Activated CD4-positive, alpha-beta T cell treated with anti-CD3 and anti-CD28 coated beads, Interleukin-2, Interleukin-6, amounts not matched to agents 100 ng/mL and 50 ng/mL, durations not matched to agents 16 hours and 8 hours (primary cell): ENCODE data around the gene IVD.

Experiments used
- DNase-seq: peaks from one replicate; pipeline ENCODE4 v3.0.0-alpha.2; 2020

IVD gene

GRCh38 chr15:40379374-40379773, 26.2 kb upstream of the IVD start:
- no peak for DNase-seq

DNA sequence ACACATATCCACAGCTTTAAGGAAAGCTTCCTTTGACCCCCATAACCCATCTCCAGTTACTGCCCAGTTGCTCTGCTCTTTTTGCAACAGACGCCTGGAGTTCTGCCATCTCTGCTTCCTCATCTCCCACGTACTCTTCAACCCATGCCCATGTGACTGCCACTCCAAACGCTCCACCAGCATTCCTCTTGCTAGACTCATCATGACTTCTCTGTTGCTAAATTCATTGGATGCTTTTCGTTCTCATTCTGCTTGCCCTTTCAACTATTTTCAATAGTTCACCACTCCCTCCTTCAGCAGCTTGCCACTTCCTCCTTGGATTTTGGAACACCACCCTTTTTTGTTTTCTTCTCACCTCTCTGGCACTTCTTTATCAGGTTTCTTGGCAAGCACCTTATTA, 25.7 kb upstream of the IVD start:
- no peak for DNase-seq

DNA sequence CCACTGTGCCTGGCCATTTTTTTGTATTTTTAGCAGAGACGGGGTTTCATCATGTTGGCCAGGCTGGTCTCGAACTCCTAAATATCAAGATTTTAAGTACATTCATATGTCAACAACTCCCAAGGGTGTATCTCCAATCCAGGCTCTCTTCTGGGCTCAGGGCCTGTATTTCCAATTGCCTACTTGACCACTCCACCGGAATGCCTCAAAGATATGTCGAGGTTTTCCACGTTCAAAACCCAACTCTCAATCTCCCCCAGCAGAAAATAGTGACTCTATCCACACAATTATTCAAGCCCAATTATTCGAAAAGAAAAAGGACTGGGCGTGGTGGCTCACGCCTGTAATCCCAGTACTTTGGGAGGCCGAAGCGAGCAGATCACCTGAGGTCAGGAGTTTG, 25.0 kb upstream of the IVD start:
- DNase-seq: no peak

DNA sequence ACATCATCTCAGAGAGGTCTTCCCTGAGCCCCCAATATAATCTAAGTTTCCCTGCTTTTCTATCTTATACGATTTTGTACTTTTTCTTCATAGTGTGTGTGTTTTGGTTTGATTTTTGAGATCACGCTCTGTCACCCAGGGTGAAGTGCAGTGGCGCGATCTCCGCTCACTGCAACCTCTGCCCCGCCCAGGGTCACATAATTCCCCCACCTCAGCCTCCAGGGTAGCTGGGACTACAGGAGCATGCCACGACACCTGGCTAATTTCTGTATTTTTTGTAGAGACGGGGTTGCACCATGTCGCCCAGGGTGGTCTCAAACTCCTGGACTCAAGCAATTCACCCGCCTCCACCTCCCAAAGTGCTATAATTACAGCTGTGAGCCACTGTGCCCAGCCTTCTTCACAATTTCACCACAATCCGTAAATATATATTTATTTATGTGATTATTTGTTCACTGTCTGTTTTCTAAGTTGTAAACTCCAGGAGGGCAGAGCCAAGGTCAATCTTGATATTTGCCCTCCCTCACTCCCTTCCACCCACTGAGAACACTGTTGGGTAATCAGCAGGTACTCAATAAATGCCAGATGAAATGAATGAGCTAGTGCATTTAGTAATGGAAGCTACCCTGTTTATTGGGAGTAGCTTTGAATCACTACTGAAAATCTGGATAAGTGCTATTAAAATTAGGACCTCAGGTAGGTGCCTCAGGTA, 23.6 kb upstream of the IVD start:
- DNase-seq: no peak

DNA sequence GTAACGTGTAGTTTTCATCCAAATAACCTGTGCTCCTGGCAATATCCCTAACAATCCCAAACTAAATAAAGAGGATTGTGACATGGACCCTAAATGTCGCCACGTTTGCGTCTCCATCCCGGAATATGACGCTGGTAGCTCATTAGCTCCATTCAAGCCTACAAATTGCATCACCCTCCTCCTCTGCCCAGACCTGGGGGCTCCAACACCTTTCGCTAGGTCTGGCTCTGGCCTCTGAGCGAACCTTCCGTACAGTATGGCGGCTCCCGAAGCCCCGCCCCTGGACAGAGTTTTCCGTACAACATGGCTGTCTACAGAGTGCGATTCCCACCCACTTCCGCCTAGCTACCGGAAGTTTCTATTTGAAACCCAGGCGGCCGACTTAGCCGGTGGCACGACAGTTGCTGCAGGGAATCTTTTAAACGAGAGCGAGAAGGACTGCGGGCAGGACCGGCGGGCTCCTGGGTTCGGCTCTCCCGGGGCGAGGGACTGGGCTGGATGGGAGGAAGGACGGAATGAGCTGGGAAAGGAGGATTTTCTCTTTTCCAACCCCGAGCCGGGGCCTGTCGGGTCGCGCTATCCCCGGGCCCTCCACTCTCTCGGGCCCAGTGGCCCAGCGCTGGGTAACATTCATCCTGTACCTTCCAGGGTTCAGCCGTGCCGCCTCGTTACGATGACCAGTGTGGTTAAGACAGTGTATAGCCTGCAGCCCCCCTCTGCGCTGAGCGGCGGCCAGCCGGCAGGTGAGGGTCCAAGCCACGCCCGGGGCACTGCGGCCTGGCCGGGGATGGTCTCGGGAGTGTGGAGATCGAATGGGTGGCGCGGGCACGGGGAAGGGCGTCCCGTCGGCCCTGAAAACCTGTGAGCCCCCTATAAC, 22.8 kb upstream of the IVD start, which contains the start of gene KNSTRN:
KNSTRN (plus strand) TSS at position 142 of the 877 bp plus-strand sequence; CDS start at position 257, 115 bp downstream.
- DNase-seq: peak; percentile 96

DNA sequence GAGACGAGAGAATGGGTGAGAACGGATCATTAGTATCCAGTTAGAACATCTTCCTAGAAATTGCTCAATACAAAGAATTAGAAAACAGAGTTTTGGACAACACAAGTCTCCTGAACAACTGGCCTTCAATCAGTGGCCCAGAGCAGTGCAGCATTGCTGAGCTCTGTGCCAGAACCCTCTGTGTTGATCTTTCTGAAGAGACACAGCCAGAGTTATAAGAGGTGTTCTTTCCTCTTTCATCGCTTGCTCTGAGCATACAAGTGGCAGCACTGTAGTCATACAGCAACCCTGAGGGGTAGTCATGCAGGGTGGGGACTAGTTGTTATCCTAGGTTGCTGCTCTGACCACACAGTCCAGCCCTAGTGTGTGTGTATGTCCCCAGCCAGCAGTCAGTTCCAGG, 19.1 kb upstream of the IVD start:
- no peak for DNase-seq

DNA sequence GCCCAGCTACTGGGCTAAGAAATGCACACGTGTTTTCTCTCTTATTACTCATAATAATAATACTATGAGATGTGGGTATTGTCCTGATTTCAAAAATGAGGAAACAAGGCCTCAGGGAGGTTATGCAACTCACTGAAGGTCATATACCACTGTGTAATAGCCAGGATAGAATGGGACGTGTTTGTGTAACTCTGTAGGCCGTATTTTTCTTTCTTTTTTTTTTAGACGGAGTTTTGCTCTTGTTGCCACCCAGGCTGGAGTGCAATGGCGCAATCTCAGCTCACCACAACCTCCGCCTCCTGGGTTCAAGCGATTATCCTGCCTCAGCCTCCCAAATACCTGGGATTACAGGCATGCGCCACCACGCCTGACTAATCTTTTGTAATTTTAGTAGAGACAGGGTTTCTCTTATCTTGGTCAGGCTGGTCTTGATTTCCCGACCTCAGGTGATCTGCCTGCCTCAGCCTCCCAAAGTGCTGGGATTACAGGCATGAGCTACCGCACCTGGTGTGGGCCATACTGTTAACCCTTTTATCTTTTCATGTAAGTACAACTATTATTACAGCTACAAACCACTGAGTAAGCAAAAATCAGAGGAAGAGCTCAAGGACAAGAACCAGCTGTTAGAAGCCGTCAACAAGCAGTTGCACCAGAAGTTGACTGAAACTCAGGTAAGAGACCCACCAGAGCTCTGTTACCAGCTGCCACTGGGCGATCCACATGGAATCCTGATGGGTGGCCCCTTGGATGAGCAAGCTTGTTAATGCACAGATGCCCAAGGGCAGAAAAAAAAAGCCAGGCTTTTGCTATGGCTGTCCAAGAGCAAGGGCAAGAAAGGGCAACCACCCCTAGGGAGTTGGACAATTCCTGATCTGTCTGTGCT, 16.4 kb upstream of the IVD start:
- no peak for DNase-seq

DNA sequence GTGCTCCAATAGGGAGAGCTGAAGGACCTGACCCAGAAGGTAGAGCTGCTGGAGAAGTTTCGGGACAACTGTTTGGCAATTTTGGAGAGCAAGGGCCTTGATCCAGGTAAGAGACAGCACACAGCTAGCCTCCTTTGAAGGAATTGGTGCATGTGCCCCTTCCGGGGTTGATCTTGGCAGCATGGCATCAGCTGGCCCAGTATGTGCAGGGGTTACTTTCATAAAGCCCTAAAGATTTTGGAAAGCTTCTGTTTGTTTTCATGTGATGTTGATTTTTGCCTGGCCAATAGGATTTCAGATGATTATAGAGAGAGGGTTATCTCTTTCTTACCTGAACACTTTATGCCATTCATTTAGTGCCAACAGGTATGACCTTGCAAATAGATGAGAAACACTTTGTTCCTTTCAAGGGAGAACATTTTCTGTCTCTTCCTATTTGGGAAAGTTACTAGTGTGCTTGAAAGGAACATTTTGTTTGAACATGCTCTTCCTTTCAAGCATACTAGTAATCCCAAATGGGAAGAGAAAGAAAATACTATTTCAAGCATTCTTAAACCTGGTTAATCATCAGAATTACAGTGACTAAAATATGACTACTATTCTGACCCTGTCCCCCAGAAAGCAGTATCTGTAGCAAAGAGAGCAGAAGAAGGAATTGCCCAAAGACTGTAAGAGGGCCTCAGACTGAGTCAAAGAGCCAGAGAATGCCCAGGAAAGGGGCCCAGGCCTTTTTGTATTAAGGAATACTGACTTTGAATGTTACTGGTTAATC, 15.6 kb upstream of the IVD start:
- DNase-seq: no peak

DNA sequence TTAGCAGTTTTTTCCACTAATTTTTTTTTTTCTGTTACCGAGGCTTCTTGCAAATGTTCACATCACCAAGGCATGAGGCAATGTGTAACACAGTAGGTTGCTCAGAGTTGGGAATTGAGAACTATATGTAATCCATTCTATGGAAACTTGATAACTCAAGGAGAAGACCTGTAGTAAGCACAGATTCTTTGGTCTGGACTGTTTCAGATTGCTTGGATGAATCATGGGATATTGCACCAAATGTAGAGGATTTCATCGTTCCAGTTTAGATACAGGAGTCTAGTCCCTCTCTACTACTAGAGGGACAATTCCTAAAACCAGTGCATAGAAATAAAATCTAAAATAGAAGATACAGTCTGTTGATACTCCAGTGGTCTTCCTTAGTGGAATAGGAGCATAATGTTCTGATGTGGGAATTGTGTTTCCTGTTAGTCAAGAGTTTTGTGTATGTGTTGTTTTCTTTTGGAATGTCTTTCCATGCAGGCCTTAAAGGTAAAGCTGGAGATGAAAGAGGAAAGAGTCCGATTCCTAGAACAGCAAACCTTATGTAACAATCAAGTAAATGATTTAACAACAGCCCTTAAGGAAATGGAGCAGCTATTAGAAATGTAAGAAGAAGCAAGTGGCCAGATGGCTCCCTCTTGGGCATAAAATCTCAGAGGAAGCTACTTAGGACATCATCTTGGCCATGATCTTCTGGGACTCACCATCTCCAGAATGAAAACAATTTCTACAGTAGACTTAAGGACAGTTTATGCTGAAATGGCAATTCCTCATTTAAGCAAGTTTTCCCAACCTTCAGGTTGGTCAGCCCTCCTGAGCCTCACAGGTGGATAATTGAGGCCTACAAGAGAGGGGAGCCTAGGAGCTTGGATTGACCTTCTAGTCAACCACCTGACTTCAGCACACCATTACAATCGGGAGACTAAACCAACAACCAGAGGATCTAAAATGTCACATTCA, 12.3 kb upstream of the IVD start:
- no peak for DNase-seq

- DNase-seq: no peak
Observed at GRCh38 chr15:40397688-40398412, 7.7 kb upstream of the IVD start.

GRCh38 chr15:40398413-40398873, 7.2 kb upstream of the IVD start:
- DNase-seq: peak; percentile 62

DNA sequence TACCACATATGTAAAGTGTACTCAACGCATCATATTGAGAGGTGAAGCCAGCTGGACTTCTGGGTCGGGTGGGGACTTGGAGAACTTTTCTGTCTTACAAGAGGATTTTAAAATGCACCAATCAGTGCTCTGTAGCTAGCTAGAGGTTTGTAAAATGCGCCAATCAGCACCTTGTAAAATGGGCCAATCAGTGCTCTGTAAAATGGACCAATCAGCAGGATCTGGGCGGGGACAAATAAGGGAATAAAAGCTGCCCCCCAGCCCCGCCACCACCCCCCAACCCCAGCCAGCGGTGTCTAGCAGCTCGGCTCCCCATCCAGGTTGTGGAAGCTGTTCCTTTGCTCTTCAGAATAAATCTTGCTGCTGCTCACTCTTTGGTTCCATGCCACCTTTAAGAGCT, 6.2 kb upstream of the IVD start:
- no peak for DNase-seq

- DNase-seq: peak; percentile 25
Observed at GRCh38 chr15:40407330-40407990, 1.9 kb downstream of the IVD start.

GRCh38 chr15:40409366-40409765, 3.8 kb downstream of the IVD start:
- DNase-seq: peak; percentile 27

GRCh38 chr15:40410476-40410875, 4.9 kb downstream of the IVD start:
- no peak for DNase-seq

GRCh38 chr15:40412095-40412759, 6.6 kb downstream of the IVD start:
- no peak for DNase-seq

- no peak for DNase-seq
Observed at GRCh38 chr15:40413036-40413435, 7.4 kb downstream of the IVD start.

DNA sequence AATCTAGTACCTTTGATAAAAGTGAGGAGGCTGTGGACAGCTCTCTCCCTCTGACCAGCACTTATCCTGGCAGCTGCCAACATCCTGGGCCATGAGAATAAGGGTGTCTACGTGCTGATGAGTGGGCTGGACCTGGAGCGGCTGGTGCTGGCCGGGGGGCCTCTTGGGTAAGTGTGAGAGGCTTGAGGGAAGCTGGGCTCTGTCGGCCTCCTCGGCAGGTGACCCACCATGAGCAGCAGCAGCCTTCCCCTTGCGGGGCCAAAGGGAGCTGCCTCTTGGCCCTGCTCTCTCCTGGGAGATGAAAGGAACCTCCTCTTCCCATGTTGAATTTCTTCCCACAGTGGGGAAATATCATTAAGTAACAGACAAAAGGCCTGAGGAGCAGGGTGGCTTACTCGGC, 9.2 kb downstream of the IVD start:
- no peak for DNase-seq

DNA sequence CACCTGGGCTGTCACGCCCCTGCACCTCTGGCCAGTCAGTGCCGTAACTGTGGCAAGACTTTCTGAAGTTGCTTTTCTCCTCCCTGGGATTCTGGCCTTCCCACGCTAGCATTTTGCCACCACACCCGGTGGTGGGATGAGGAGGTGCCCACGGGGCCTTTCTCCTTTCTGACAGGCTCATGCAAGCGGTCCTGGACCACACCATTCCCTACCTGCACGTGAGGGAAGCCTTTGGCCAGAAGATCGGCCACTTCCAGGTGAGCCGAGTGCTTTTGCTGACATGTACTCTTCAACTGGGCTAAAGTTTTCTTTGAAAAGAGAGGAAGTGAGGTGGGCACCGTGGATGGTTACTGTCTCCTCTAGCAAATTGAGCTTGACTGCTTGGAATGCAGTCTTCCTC, 9.6 kb downstream of the IVD start:
- no peak for DNase-seq
